Stimulated activated naive B cell treated with anti-CD40 and anti-IgM and Interleukin-4, amounts not matched to agents 10 μg/mL and 1 μg/mL and 100 μg/mL, for 72 hours (primary cell): ENCODE measurements around the gene FLYWCH1.

Source experiments
- ATAC-seq, 2 donors: fragments of 150-1000 bp; cut with Tn5 transposase; replicated peaks; 2 replicates each; pipeline ENCODE4 v1.10.0; 2021; ENCODE audit warnings: moderate library complexity in 1 of 2
- DNase-seq: peaks from one replicate; pipeline ENCODE4 v3.0.0; 2021
- H3K27ac Mint-ChIP-seq: one replicate; pipeline ENCODE4 v1.8.0; 2022; ENCODE audit warnings: mild to moderate bottlenecking, mixed read lengths
- H3K27me3 Mint-ChIP-seq, 2 donors: one replicate each; pipeline ENCODE4 v1.8.0; 2022; ENCODE audit warnings: mixed read lengths in 2 of 2
- H3K36me3 Mint-ChIP-seq, 2 donors: one replicate each; pipeline ENCODE4 v1.8.0; 2022; ENCODE audit warnings: mixed read lengths in 2 of 2, mild to moderate bottlenecking in 1 of 2
- H3K4me1 Mint-ChIP-seq, 2 donors: one replicate each; pipeline ENCODE4 v1.8.0; 2022; ENCODE audit warnings: mixed read lengths in 2 of 2, mild to moderate bottlenecking in 1 of 2
- H3K4me3 Mint-ChIP-seq, 2 donors: one replicate each; pipeline ENCODE4 v1.8.0; 2022; ENCODE audit warnings: mild to moderate bottlenecking in 2 of 2, mixed read lengths in 2 of 2, moderate library complexity in 1 of 2
- H3K9me3 Mint-ChIP-seq, 2 donors: one replicate each; pipeline ENCODE4 v1.8.0; 2022; ENCODE audit warnings: mixed read lengths in 2 of 2, mild to moderate bottlenecking in 1 of 2

FLYWCH1 gene

DNA sequence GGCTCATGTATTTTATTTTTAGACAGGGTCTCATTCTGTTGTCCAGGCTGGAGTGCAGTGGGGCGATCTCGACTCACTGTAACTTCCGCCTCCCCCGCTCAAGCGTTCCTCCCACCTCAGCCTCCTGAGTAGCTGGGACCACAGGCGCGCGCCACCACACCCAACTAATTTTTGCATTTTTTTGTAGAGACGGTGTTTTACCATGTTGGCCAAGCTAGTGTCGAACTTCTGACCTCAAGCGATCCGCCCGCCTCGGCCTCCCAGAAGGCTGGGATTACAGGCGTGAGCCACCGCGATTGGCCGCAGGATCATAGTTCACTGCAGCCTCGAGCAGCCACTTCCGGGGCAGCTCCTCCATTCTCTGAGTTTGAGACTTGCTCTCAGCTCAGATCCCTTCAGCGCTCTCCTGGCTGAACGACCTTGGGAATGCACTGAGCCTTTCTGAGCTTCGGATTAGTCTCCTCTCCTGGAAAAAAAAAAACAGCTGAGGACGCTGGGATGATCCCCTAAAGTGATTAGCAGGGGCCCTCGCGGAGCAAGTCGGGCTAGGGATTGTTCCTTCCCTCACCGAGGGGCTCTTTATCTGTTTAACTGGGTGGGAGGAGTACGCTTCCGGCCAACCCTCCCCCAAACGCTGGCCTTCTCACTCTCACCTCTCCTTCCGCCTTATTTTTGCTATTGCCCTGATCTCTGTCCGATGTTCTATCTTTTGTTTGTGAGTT, 69.6 kb downstream of the FLYWCH1 start:
- DNase-seq (no peak), ATAC-seq (no peak)
- peak overlapping the region; percentile 66 to 90 for H3K4me3 Mint-ChIP-seq
- peaks cover 10 to 39% of the 10 kb centered on the region in 2 donors for H3K4me1 Mint-ChIP-seq
- peaks cover 0 to 5% of the 10 kb centered on the region in 2 donors for H3K27me3 Mint-ChIP-seq
- no peaks in the 10 kb centered on the region for H3K9me3 Mint-ChIP-seq
- peak overlapping the region; percentile 91 for H3K27ac Mint-ChIP-seq
- H3K36me3 Mint-ChIP-seq = peaks cover 0 to 5% of the 10 kb centered on the region in 2 donors

DNA sequence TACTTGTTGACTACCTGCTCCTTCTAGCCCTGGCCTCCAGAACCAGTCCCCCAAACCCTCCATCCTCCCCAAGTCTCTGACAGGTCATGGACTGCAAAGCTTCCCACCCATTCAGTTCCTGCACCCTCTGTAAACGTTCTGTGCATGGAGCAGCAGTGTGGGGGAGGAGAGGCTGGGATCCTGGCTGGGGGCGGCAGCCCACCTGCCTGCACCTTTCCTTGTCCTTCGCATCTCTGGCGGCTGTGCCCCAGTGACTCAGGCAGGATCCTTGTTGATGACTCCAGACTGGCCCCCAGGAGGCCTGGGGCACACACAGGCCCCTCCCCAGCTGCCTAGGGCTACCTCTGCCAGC, 70.1 kb downstream of the FLYWCH1 start:
- Mint-ChIP-seq H3K36me3 (peaks cover 0 to 4% of the 10 kb centered on the region in 2 donors), H3K27ac (peak overlapping the region; percentile 56)
- DNase-seq = no peak

DNA sequence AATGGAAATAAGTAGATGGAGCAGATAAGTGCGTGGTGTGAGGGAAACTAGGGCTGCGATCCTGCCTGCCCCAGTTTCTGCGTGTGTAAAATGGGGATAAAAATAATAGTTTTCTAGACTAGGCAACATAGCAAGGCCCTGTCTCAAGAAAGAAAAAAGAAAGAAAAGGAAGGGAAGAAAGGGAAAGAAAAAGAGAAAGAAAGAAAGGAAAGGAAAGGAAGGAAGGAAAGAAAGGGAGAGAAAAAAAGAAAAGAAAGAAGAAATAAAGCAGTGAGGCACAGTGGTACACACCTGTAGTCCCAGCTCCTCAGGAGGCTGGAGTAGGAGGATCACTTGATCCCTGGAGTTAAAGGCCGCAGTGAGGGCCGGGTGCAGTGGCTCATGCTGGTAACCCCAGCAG, 70.7 kb downstream of the FLYWCH1 start:
- Mint-ChIP-seq H3K9me3 (no peaks in the 10 kb centered on the region), H3K27me3 (peaks cover 5% of the 10 kb centered on the region in 2 donors), H3K4me1 (peaks cover 10 to 39% of the 10 kb centered on the region in 2 donors), H3K4me3 (peak overlapping the region; percentile 14 to 53), H3K36me3 (peaks cover 0 to 4% of the 10 kb centered on the region in 2 donors), H3K27ac (no peak overlapping the region)
- DNase-seq (no peak), ATAC-seq (no peak)

More for the DNA sequence above, 70.1 kb downstream of the FLYWCH1 start:
- Mint-ChIP-seq H3K4me1 (peaks cover 10 to 39% of the 10 kb centered on the region in 2 donors), H3K4me3 (peak overlapping the region; percentile 66 to 69), H3K27me3 (peaks cover 5% of the 10 kb centered on the region in 2 donors), H3K9me3 (no peaks in the 10 kb centered on the region)
- no peak for ATAC-seq

GRCh38 chr16:2983706-2984136, 72.0 kb downstream of the FLYWCH1 start:
- H3K36me3 Mint-ChIP-seq = peaks cover 0 to 4% of the 10 kb centered on the region in 2 donors
- peaks cover 10 to 39% of the 10 kb centered on the region in 2 donors for H3K4me1 Mint-ChIP-seq
- peak; percentile 45 to 46 for ATAC-seq
- H3K27ac Mint-ChIP-seq = peak overlapping the region; percentile 31
- peak; percentile 37 for DNase-seq
- no peaks in the 10 kb centered on the region for H3K9me3 Mint-ChIP-seq
- H3K27me3 Mint-ChIP-seq = peaks cover 6 to 17% of the 10 kb centered on the region in 2 donors
- H3K4me3 Mint-ChIP-seq = peak overlapping the region; percentile 70 to 79

DNA sequence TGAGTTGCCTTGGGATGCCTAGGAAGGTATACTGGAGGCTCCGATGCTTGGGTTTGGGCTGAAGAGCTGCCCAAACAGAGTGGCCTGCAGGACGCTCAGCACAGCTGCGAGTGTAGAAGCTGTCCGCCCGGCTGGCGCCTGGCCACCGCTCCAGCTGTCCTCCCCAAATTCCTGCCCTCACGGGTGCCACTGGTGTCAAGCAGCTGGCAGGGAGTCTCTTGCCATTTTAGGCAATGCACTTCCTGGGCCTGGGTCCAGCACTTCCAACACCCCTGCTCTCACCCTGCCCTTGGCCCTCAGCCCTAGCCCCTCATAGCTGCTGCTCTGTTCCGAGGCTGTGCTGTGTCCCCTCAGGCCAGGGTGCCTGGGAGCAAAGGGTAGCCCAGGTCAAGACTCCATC, 73.7 kb downstream of the FLYWCH1 start:
- DNase-seq = no peak
- H3K36me3 Mint-ChIP-seq = no peaks in the 10 kb centered on the region

GRCh38 chr16:2985893-2986355, 74.2 kb downstream of the FLYWCH1 start:
- peaks cover 10 to 24% of the 10 kb centered on the region in 2 donors for H3K27me3 Mint-ChIP-seq
- H3K27ac Mint-ChIP-seq = no peak overlapping the region
- H3K36me3 Mint-ChIP-seq = no peaks in the 10 kb centered on the region
- H3K4me1 Mint-ChIP-seq = peaks cover 8 to 29% of the 10 kb centered on the region in 2 donors
- no peak overlapping the region for H3K4me3 Mint-ChIP-seq
- DNase-seq (no peak), ATAC-seq (no peak)
- H3K9me3 Mint-ChIP-seq = no peaks in the 10 kb centered on the region

More for the DNA sequence above, 73.7 kb downstream of the FLYWCH1 start:
- H3K27me3 Mint-ChIP-seq = peaks cover 10 to 24% of the 10 kb centered on the region in 2 donors
- ATAC-seq = no peak
- H3K4me1 Mint-ChIP-seq = peaks cover 8 to 32% of the 10 kb centered on the region in 2 donors
- no peak overlapping the region for H3K4me3 Mint-ChIP-seq
- no peak overlapping the region for H3K27ac Mint-ChIP-seq
- no peaks in the 10 kb centered on the region for H3K9me3 Mint-ChIP-seq

DNA sequence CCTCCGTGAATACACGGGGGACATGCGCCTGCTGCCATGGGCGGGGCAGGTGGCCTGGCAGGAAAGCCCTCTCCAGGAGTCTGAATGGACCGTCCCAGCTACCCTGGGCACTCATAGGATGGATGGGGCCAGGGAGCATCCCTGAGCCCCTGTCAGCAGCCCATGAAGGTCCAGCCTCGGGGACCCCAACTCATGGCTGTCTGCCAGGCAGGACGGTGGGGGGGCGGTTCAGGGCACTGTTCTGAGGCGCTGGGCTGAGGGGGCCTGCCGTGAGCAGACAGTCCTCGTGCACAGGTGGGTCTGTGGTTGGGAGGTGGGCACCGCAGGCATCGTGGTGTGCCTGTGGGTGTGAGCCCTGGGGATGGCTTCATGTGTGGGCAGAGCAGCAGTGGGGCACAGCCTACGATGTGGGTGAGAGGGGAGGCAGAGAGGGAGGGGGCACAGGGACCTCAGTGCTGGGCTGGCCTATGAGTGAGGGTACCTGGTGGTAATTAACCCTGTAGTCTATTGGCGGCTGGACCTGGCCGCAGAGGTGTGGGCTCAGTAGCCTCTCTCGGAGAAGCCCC, 75.0 kb downstream of the FLYWCH1 start:
- Mint-ChIP-seq H3K4me1 (peaks cover 7 to 21% of the 10 kb centered on the region in 2 donors), H3K27me3 (peaks cover 10 to 24% of the 10 kb centered on the region in 2 donors), H3K36me3 (no peaks in the 10 kb centered on the region), H3K9me3 (no peaks in the 10 kb centered on the region), H3K4me3 (no peak overlapping the region), H3K27ac (no peak overlapping the region)
- DNase-seq = no peak
- ATAC-seq = no peak

DNA sequence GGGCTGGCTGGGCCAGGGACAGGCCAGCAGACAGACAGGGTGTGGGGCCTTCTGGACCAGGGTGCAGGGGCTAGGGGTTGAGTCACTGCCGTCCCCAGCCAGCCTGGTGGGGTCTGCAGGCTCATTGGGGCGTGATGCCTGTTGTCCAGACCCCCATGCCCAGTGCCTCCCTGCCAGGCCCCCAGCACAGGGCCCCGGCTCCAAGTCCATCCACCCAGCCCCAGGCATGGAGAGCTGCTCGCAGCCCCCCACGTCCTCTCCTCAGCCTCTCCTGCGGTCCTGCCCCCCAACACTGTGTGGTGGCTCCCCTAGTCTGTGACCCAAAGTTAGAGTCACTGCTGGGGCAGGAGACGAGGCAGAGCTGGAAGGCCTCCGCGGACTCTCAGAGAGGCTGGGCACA, 75.6 kb downstream of the FLYWCH1 start:
- no peak overlapping the region for H3K27ac Mint-ChIP-seq
- peaks cover 5 to 15% of the 10 kb centered on the region in 2 donors for H3K4me1 Mint-ChIP-seq
- H3K36me3 Mint-ChIP-seq = no peaks in the 10 kb centered on the region
- DNase-seq (no peak), ATAC-seq (no peak)
- no peak overlapping the region for H3K4me3 Mint-ChIP-seq
- peaks cover 10 to 24% of the 10 kb centered on the region in 2 donors for H3K27me3 Mint-ChIP-seq
- H3K9me3 Mint-ChIP-seq = no peaks in the 10 kb centered on the region

GRCh38 chr16:2987833-2988232, 76.1 kb downstream of the FLYWCH1 start:
- H3K27me3 Mint-ChIP-seq = peaks cover 10 to 24% of the 10 kb centered on the region in 2 donors
- no peak overlapping the region for H3K4me3 Mint-ChIP-seq

GRCh38 chr16:2988590-2989099, 76.9 kb downstream of the FLYWCH1 start:
- Mint-ChIP-seq H3K36me3 (no peaks in the 10 kb centered on the region), H3K4me1 (peaks cover 3 to 4% of the 10 kb centered on the region in 2 donors), H3K27me3 (peaks cover 10 to 24% of the 10 kb centered on the region in 2 donors), H3K4me3 (no peak overlapping the region), H3K27ac (no peak overlapping the region), H3K9me3 (no peaks in the 10 kb centered on the region)
- ATAC-seq (no peak), DNase-seq (no peak)

More at GRCh38 chr16:2987833-2988232, 76.1 kb downstream of the FLYWCH1 start:
- DNase-seq (no peak), ATAC-seq (no peak)
- Mint-ChIP-seq H3K27ac (no peak overlapping the region), H3K36me3 (no peaks in the 10 kb centered on the region), H3K4me1 (peaks cover 3 to 10% of the 10 kb centered on the region in 2 donors), H3K9me3 (no peaks in the 10 kb centered on the region)

DNA sequence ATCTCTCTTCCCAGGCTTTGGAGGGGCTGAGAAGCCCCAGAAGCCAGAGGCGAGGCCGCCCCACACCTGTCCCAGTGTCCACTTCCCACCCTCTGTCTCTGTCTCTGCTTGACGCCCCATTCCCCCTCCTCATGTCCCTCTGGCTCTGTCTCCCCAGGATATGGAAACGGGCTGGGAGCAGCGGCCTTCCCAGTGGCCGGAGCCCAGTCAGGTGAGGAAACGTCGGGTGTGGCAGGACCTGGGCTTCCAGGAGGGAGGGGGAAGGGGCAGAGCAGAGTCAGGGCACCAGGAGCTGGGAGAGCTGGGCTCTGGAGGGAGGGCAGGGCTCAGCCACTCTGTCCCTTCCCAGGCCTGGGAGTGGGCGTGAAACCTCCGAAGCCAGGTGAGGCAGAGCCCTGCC, 79.2 kb downstream of the FLYWCH1 start:
- ATAC-seq = no peak
- Mint-ChIP-seq H3K27me3 (peaks cover 10 to 27% of the 10 kb centered on the region in 2 donors), H3K9me3 (no peaks in the 10 kb centered on the region), H3K27ac (no peak overlapping the region), H3K4me1 (no peaks in the 10 kb centered on the region), H3K4me3 (no peak overlapping the region), H3K36me3 (no peaks in the 10 kb centered on the region)
- DNase-seq = no peak

GRCh38 chr16:2991566-2992261, 80.0 kb downstream of the FLYWCH1 start:
- Mint-ChIP-seq H3K27ac (no peak overlapping the region), H3K36me3 (no peaks in the 10 kb centered on the region), H3K4me3 (no peak overlapping the region), H3K27me3 (peaks cover 7 to 36% of the 10 kb centered on the region in 2 donors), H3K4me1 (no peaks in the 10 kb centered on the region), H3K9me3 (no peaks in the 10 kb centered on the region)
- peak in 1 of 2 donors; percentile 8 for ATAC-seq
- DNase-seq = no peak

GRCh38 chr16:2992383-2993081, 80.8 kb downstream of the FLYWCH1 start:
- H3K4me3 Mint-ChIP-seq = no peak overlapping the region
- H3K27me3 Mint-ChIP-seq = peaks cover 5 to 39% of the 10 kb centered on the region in 2 donors
- H3K4me1 Mint-ChIP-seq = no peaks in the 10 kb centered on the region
- H3K36me3 Mint-ChIP-seq = no peaks in the 10 kb centered on the region
- H3K9me3 Mint-ChIP-seq = no peaks in the 10 kb centered on the region
- ATAC-seq (no peak), DNase-seq (no peak)
- no peak overlapping the region for H3K27ac Mint-ChIP-seq

GRCh38 chr16:2996298-2996697, 84.6 kb downstream of the FLYWCH1 start:
- H3K27me3 Mint-ChIP-seq = peaks cover 11 to 31% of the 10 kb centered on the region in 2 donors
- no peak overlapping the region for H3K27ac Mint-ChIP-seq
- ATAC-seq (no peak), DNase-seq (no peak)
- H3K4me1 Mint-ChIP-seq = no peaks in the 10 kb centered on the region
- H3K4me3 Mint-ChIP-seq = no peak overlapping the region
- no peaks in the 10 kb centered on the region for H3K9me3 Mint-ChIP-seq
- H3K36me3 Mint-ChIP-seq = no peaks in the 10 kb centered on the region
